ENCODE measurements around the gene MYO9A.
A peak's percentile ranks its signal among the peaks of the same experiment; 100 is the strongest.

Gene MYO9A

GRCh38 chr15:72118017-72118978 lies at the start of gene MYO9A, which contains the start of gene SENP8 (continued):
- no peak for TF ChIP-seq BCL11B (tag by site-specific recombination; IDR thresholded peaks at IDR 0.05; ENCODE audit: low read depth)
- TF ChIP-seq SETDB1 (IDR thresholded peaks at IDR 0.05; ENCODE audit: insufficient read length, low read length) = no peak
- no peak for TF ChIP-seq ZNF175 (tag by site-specific recombination; IDR thresholded peaks at IDR 0.05)
- no peak for TF ChIP-seq MYNN (tag by site-specific recombination; IDR thresholded peaks at IDR 0.05; ENCODE audit: borderline replicate concordance)
- no peak for TF ChIP-seq PRDM2 (tag by site-specific recombination; IDR thresholded peaks at IDR 0.05; ENCODE audit: borderline replicate concordance)
- peak; percentile 89 for TF ChIP-seq ZBTB17 (tag by site-specific recombination; IDR thresholded peaks at IDR 0.05)
- TF ChIP-seq ZNF341 (tag by site-specific recombination; IDR thresholded peaks at IDR 0.05; ENCODE audit: low read depth) = no peak; the same call in 1 of the 2 replicates
- TF ChIP-seq YY2 (tag by site-specific recombination; IDR thresholded peaks at IDR 0.05) = no peak
- TF ChIP-seq ZNF561 (tag by site-specific recombination; IDR thresholded peaks at IDR 0.05; ENCODE audit: borderline replicate concordance) = peak; percentile 18; the same call in 1 of the 2 replicates
- TF ChIP-seq, protein P1, sequence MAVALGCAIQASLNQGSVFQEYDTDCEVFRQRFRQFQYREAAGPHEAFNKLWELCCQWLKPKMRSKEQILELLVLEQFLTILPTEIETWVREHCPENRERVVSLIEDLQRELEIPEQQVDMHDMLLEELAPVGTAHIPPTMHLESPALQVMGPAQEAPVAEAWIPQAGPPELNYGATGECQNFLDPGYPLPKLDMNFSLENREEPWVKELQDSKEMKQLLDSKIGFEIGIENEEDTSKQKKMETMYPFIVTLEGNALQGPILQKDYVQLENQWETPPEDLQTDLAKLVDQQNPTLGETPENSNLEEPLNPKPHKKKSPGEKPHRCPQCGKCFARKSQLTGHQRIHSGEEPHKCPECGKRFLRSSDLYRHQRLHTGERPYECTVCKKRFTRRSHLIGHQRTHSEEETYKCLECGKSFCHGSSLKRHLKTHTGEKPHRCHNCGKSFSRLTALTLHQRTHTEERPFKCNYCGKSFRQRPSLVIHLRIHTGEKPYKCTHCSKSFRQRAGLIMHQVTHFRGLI (tag by site-specific recombination; IDR thresholded peaks at IDR 0.05) = no peak
- peak; percentile 98 for TF ChIP-seq SP3 (tag by site-specific recombination; IDR thresholded peaks at IDR 0.05)
- TF ChIP-seq ZNF530 (tag by site-specific recombination; IDR thresholded peaks at IDR 0.05; ENCODE audit: low read depth) = no peak
- TF ChIP-seq ZNF529 (tag by site-specific recombination; IDR thresholded peaks at IDR 0.05; ENCODE audit: insufficient replicate concordance) = no peak
- TF ChIP-seq, protein P2, sequence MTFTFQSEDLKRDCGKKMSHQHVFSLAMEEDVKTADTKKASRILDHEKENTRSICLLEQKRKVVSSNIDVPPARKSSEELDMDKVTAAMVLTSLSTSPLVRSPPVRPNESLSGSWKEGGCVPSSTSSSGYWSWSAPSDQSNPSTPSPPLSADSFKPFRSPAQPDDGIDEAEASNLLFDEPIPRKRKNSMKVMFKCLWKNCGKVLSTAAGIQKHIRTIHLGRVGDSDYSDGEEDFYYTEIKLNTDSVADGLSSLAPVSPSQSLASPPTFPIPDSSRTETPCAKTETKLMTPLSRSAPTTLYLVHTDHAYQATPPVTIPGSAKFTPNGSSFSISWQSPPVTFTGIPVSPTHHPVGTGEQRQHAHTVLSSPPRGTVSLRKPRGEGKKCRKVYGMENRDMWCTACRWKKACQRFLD (tag by site-specific recombination; IDR thresholded peaks at IDR 0.05) = no peak
- TF ChIP-seq, protein P3, sequence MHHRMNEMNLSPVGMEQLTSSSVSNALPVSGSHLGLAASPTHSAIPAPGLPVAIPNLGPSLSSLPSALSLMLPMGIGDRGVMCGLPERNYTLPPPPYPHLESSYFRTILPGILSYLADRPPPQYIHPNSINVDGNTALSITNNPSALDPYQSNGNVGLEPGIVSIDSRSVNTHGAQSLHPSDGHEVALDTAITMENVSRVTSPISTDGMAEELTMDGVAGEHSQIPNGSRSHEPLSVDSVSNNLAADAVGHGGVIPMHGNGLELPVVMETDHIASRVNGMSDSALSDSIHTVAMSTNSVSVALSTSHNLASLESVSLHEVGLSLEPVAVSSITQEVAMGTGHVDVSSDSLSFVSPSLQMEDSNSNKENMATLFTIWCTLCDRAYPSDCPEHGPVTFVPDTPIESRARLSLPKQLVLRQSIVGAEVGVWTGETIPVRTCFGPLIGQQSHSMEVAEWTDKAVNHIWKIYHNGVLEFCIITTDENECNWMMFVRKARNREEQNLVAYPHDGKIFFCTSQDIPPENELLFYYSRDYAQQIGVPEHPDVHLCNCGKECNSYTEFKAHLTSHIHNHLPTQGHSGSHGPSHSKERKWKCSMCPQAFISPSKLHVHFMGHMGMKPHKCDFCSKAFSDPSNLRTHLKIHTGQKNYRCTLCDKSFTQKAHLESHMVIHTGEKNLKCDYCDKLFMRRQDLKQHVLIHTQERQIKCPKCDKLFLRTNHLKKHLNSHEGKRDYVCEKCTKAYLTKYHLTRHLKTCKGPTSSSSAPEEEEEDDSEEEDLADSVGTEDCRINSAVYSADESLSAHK (tag by site-specific recombination; IDR thresholded peaks at IDR 0.05) = no peak
- no peak for TF ChIP-seq ZNF221 (tag by site-specific recombination; IDR thresholded peaks at IDR 0.05; ENCODE audit: borderline replicate concordance)
- TF ChIP-seq ZNF292 (tag by site-specific recombination; IDR thresholded peaks at IDR 0.05; ENCODE audit: borderline replicate concordance, low read depth) = no peak
- TF ChIP-seq ZNF544 (tag by site-specific recombination; IDR thresholded peaks at IDR 0.05) = no peak
- TF ChIP-seq ZEB2 (tag by site-specific recombination; IDR thresholded peaks at IDR 0.05) = peak; percentile 81
- peak; percentile 68; the same call in 1 of the 2 replicates for TF ChIP-seq ZFP37 (tag by site-specific recombination; IDR thresholded peaks at IDR 0.05)
- TF ChIP-seq MEIS1 (CRISPR knock-in tag; IDR thresholded peaks at IDR 0.05; ENCODE audit: borderline replicate concordance) = no peak
- TF ChIP-seq ZXDB (tag by site-specific recombination; IDR thresholded peaks at IDR 0.05) = peak; percentile 94
- peak; percentile 87 for TF ChIP-seq EGR2 (tag by site-specific recombination; IDR thresholded peaks at IDR 0.05; ENCODE audit: low read depth)
- TF ChIP-seq MZF1 (tag by site-specific recombination; IDR thresholded peaks at IDR 0.05; ENCODE audit: borderline replicate concordance) = no peak; the same call in 1 of the 2 replicates
- TF ChIP-seq YY1 (tag by site-specific recombination; IDR thresholded peaks at IDR 0.05) = peak; percentile 53; the same call in 1 of the 2 replicates
- no peak for TF ChIP-seq FEZF1 (tag by site-specific recombination; IDR thresholded peaks at IDR 0.05)
- no peak for TF ChIP-seq ZNF174 (tag by site-specific recombination; IDR thresholded peaks at IDR 0.05)
- no peak for TF ChIP-seq ZNF423 (tag by site-specific recombination; IDR thresholded peaks at IDR 0.05)
- TF ChIP-seq ZNF837 (tag by site-specific recombination; IDR thresholded peaks at IDR 0.05) = no peak
